NCI-H2227 treated with DMSO at 0.1 percent for 48 hours (cell line): ENCODE data around the gene FOXF1.

Experiments used
- DNase-seq: peaks from one replicate; lab custom pipeline; 2025; lab: John Stamatoyannopoulos, UW

Gene FOXF1

DNA sequence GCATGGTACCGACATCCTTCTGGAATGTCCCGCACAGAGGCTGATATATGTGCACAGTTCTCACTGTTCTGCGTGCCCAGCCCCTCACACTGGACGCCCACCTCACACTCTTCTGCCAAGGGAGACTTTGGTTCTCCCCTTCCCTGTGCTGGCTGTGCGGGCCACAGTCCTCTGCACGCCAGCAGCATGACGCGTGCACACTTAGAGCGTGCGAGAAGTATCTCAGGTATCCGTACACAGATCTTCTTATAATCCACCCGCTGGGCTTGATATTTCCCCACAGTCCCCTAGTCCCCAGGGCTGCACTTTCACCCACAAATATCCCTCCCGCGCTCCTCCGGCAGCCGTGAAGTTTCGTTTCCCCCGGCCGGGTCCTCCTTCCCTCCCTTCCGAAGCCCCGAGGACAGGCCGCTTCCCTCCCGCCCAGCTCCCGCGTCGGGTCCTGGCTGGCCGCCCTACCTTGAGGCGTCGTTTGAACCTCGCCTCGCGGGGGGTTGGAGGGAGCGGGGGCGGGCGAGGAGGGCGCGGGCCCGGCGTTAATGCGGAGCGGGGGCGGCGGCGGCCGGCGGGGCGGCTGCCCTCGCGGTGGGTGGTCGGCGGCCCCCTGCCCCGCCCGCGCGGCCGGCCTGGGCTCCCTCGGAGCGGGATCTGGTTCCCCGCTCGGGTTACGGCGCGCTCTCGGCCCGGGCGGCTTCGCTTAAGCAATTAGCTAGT is 5.0 kb upstream of the FOXF1 start:
- no peak for DNase-seq

DNA sequence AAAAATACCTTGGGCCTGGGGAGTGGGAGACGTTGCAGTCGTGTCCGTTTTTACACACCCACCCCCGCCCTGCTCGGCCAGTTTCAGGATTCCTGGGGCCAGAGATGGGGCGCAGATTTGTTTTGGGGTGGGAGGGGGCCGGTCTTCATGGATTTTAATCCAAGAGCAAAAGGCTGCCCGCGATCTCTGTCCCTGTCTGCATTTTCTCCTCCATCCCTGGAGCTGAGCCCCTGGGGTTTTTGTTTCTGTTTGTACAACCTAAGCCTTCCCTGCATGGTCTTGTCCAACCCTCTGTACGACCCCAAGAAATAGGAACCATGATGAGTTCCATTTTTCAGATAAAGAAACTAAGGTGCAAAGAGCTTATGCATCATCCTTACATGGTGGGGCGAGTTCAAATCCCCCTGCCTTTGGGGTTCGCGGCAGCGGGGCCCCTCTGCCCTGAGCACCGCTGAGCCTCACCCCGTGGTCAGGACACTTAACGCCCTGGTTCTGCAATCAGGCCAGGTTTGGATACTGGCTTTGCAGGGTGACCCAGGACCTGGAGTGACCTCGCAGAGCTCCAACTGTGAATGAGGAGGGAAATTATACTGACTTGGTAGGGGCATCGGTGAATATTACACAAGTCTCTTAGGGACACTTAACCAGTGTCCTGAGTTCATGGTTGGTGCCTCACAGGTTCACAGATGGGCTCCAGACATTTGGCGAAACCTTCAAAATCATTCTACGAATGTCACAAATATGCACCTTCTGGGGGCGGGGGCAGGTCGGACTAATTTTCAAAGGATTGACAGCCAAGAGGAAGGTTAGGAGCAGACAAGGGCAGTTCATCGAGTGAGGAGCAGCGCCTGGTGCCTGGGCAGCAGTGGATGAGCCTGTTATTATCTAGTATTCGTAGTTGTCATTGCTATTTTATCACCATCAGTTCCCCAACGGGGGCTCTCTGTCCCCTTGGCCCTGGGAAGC is 4.1 kb upstream of the FOXF1 start:
- DNase-seq, result no peak

DNA sequence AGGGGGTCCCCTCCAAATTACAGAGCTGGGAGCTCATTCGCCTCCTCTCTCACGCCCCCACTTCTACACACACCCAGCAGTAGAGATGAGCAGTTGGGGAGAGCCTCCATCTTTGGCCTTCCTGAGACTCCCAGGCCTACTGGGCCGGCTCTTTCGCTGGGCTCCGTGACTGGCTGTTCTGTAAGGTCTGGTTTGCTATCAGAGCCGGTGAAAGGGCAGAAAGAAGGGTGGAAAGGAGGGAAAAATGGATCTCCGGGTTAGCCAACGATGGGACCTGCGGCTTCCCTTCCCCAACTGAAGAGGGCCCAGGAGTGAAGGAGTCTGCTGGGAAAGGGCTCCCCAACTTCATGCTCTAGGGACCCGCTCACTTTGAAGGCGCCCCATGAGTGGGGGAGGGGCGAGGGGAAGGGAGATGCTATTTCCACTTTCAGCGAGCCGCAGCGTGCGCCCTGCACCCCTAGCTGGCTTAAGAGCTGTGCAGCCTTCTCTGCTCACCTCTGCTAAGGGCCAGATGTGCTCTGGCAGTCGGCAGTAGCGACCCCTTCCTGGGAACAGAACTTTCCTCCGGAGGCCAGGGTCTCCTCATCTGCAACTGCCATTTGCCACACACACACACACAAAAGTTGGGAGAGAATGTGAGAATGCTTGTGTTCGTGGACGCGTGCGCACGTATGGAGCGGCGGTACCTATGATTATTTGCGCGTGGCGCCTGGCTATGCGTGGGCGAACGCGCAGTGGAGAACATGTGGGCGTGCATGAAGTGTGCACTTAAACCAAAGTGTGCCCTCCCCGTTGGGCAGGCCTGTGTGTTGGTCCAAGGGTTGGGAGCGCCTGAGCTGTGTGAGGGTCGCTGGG is 2.9 kb upstream of the FOXF1 start:
- DNase-seq, result no peak

DNA sequence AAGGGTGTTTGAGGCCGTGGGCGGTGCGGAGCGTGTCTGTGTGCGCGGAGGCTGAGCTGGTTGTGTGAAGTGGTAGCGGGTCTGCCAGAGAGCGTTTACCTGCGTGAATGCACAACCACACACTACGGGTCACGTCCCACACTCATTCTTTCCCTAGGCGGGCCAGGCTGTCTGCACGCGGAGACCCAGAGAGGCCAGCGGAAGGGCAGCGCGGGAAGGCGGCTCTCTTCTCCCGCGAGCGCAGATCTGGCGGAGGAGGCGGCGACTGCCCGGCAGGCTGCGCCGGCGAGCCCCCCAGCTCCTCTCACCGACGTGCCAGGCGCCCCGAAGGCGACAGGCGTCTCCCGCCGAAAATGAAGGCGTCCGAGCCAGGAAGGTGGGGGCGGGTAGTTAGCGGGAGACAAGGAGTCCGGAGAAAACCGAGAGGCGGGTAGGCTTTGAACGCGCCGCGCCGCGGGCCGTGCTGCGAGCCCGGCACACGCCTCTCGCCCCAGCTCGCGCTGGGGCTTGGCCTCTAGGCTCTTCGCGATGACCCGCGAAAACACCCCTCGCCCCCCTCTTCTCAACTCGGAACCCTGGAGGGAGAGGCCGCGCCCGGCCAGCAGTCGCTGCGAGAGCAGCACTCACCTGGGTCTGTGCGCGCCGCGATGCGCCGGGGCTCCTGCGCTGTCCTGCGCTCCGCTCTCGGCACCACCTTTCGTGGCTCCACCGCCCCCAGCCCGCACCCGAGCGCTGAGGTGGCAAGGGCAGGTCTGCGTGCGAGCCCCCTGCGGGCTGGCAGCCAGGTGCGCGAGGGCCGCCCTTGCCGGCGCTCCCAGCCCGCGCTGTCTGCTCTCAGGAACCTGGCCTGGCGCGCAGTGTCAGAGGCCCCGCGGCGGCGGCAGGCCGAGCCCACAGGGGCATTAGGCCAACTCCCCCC is 2.0 kb upstream of the FOXF1 start:
- DNase-seq, result no peak

DNA sequence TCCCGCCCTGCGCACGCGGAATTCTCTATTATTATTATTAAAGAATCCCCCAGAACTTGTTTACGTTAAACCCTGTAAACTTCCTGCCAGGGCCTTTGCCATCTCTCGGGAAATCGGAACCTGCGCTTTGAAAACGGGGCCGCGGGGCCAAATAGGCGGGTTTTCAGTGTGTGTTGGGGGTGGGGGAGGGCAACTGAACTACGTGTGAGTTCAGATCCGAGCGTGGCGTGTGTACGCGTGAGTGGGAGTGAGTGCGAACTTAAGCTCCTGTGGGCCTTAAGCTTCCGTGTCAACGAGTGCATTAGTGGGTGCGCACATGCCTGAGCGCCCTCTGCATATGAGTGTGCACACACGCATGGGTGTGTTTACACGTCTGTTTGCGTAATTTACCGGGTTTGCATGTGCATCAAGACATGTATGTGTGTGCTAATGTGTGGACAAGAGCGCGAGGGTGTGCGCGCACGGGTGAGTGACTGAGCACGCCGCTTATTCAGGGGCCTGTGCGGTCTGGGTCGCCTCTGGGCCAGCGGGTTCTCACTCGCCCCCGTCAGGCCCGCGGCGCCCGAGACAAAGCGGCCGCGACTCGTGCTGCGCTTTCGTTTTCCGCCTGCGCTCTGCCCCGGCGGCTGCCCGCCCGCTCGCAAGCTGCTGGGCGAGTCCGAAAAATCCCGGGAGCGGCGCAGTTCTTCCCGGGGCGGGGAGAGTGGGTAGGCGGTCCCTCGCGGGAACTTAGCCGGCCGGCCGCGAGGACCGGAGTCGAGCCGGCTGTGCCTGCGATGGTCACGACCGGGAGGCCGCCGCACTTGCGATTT is 1.2 kb upstream of the FOXF1 start:
- DNase-seq, result no peak

DNA sequence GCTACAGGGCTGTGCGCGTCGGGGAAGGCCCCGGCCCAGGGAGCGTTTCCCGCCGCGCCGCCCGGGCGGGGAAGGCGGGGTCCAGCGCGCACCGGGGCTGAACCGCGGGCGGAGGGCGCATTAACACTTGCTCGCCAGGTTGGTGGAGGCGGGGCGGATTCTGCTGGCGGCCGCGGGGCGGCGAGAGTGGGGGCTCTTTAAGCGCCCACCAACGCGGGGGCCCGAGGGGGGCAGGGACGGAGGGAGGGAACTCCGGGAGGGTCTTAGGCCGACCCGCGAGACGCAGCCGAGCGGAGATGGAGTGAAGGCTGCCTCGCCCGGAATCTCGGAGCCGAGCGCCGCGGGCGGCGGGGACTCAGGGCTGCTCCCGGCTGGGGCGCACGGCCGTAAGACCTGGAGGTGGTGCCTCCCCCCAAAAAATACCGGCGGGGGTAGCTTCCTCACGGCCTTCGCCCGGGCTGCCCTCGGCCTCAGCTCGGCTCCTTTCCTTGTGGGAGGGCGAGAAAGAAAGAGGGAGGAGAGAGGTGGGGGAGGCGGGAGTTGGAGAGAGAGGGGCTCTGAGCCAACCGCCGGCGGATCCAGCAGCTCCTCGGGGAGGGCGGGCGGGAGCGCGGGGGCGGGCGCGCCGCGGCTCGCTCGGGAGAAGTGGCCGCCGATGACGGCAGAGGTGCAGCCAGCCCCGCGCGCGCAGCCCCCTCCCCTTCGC is 415 bp upstream of the FOXF1 start:
- DNase-seq, result no peak

DNA sequence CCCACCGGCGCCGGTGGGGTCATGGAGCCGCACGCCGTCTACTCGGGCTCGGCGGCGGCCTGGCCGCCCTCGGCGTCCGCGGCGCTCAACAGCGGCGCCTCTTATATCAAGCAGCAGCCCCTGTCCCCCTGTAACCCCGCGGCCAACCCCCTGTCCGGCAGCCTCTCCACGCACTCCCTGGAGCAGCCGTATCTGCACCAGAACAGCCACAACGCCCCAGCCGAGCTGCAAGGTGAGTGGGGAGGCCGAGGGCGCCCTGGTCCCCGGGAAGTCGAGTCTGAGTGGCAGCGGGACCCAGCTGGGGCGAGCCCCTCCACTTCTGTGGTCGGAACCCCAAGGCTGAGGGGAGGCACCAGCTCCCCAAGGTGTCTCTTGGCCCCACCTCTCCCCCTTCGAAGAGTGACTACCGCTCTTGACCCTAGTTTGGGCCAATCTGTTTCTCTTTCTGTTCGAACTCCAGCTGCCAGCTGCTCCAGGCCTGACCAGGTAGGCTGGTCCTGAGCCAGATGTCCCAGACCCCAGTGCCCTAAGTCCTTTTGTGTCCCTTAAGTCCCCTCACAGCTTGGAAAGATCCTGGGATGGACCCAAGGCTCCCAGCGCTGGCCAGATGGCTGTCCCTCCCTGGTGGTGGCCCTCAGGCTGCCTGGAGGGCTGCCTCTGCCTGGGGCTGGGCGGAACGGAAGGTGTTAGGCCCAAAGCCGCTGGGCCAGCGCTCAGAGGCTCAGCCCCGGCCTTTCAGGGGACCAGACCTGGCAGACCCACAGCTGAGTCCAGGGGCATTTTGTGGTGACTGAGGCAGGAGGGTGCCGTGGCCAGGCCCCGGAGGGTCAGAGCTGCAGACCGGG is 1.2 kb downstream of the FOXF1 start:
- no peak for DNase-seq

DNA sequence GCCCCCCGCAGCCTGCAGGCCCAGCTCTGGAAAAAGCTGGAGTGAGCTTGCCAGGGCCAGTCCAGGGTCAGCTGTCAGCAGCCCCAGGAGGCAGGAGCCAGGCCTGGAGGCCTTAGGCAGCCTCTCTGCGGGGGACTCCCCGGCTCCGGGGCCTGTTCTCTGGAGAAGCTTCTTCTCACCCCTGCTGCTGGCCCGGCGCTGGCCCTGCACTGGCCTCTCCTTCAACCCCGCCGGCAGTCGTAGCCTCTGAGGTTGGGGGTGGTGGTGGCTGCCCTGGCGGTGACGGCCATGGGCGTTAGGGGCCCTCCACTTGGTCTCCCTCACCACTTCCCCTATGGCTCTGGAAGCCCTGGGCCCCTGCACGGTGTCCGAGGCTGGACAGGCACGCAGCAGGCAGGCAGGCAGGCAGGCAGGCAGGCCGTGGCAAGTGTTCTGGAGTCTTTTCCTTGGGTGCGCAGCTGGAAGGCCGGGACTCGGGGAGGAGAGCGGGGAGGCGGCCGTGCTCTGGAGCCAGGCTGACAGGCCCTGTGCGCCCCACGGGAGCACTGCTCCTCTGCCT is 2.1 kb downstream of the FOXF1 start:
- DNase-seq, result no peak

DNA sequence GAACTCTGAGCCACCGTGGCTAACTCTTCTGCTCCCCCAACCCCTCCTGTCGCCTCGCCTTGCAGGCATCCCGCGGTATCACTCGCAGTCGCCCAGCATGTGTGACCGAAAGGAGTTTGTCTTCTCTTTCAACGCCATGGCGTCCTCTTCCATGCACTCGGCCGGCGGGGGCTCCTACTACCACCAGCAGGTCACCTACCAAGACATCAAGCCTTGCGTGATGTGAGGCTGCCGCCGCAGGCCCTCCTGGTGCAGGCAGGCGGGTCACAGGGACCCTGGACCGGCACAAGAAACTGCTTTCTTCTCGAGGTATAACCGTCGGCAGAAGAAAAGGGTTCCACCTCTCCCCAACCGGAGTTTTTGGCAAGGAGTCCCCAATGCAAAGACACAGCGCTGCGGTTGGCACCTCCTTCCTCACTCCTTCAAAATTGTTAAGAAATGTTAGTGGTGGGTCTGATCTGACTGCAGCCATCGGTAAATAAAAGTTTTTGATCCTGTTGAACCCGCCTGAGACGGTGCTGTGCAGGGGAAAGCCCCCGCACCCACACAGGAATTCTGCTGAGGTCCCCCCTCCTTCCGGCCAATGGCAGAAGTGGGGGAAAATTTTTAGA is 2.6 kb downstream of the FOXF1 start:
- DNase-seq, result no peak

DNA sequence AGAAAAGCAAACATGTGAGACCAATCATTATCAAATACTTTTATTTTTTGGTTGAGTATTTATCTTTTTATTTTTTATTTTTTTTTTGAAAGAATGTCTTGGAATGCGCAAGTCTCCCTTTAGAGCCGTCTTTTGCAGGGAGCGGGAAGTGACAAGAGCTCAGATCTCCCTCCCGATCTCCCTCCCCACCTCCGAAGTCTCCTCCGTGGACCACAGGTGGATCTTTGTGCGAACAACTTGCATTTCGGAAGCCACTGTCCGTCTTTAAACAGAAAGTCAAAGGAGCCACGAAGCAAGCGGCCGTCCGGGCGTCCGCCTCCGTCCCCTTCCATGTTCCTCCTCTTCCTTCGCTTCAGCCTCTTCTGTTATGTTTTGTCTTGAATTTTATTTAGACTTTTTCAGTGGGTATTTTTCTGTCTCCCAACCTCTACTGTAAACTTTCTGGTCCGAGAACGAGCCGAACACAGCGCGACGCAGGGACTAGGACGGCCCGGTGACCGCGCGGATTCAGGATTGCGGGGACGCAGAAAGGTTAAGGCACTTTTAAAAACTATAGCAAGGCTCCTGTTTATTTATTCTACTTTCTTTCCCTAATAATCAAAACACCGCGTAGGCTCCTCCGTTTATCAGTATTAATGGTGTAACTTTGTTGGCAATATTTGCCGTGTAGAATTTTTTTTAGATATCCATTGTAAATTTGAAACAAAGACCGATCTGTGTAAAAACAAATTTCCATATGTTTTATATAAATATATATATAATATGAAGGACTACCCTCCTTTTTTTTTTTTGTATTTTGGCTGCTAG is 3.3 kb downstream of the FOXF1 start:
- DNase-seq, result no peak

DNA sequence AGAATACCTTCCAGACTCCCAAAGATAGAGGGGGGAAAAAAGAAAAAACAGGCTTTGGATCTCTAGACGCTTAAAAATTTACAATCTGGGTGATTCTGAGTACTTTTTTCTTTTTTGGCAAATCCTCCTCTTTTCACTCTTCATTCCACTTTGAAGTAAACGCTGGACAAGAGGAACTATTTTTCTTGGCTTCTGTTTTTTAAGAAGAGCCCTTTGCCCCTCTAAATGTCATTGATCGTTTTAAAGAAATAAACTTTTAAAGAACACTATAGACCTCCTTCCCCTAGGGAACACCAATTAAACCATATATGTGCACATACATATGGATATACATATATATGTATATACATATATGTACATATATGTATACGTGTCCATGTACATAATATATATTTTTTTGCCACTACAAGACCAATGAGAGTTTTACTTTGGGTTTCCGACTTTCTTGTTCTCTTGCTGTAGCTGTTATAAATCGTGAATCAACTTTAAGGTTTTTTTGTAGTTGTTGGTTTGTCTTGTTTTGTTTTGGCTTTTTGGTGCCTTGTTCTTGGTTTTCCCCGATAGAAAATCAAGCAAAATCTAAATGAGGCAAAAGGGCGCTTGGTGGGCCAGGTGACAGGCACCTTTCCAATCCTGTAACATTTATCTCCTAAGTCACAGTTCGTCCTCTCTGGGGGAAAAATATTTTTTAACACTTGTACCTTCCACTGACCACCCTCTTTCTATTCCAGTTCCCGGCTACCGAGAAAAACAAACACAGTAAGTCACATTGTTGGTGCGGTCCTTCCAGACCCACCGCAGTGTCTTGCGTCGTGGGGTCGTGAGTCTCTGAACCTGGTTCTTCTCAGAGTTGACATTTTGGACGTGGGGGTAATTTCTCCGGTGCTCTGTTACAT is 4.4 kb downstream of the FOXF1 start:
- DNase-seq, result no peak

DNA sequence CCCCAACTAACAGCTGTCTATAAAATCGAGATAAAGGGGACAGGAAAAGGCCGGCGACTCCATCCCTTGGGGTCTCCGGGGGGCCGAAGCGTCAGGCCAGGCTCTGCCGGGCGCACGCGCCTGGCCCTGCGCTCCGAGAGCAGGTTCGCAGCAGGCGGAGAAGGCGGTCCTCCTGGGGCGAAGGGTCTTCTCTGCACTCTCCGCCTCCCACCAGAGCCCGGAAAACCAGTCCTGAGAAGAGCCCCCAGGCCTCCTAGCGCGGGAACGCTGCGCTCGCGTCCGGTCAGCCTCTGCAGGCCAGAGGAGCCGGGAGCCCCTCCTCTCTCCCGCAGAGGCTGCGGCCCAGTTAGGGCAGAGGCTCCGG is 5.1 kb downstream of the FOXF1 start:
- no peak for DNase-seq

DNA sequence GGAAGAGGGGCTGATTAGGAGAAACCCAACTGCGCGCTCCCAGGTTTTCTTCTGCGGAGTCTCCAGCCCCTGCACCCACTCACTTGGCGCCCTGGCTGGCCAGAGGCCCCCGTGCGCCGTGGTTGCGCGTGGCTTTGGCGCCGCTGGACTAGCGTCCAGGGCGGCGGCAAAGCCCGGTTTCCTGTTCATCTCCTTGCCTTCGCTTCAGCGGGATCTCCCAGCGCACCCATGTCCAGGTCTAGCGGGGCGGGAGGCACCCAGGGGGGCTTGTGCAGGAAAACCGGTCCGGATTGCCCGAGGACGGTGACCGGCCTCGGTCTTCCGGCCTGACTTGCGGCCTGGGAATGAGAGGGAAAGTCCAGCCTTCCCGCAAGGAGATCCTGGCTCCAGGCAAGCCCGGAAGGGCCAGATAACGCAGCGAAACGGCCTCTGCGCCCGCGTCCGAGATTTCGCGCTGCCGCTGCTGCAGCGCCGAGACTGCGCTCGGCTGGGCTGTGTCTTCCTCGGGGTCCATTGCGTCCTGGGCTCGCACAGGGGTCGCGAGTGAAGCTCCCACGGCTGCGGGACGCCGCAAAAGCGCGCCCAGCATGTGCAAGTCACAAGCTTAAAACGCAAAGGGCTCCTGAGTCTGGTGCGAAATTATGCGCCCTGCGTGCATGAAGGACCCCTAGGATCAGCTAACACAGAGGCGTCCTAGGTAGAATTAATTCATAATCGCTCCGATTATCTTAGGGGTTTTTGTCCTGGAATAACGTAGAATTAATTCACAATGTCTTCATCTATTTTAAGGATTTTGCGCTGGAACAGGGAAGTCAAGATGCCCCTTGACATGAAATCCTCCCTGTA is 5.7 kb downstream of the FOXF1 start:
- no peak for DNase-seq

DNA sequence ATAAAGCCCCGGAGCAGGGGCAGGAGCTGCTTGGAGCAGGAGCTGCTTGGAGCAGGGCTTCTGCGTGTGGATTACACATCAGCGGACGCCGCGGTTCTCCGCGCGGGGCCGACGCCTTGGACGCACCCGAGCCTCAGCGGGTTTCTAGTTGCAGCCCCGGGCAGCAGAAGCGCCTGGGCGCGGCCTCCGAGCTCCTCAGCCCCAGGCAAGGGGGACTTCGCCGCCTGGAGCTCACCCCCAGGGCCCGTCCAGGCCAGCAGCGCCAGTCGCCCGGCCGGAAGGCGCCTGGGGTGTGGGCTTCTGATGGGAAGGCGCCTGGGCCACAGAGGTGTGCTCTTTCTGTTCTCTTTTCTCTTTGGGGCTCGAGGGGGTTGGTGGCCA is 6.3 kb downstream of the FOXF1 start:
- DNase-seq, result no peak

DNA sequence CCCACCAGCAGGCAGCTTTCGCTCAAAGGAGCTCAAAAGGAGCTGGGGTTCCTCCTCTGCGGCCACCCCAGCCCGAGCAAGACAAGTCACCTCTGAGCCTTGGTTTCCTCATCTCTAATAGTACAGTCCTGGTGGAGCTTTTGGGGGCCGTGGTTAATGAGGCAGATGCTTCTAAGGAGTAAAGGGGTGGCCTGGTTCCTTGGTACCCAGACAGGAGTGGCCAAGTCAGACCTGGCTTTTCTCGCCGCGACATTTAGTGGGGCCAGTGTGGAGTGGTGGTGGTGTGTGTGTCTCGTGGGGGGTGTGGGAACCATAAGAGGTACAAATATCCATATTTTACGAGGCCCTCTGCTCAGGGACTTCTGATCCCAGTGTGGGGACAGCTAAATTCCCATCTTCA is 6.7 kb downstream of the FOXF1 start:
- DNase-seq, result no peak
